Muscle of arm (tissue), 12 donors: ENCODE results near the gene PCTP. TPM values are rescaled to one million over a fixed set of nuclear protein-coding genes. Genes with fewer than 3 reads are reported as not detected.

ENCODE experiments used
- DNase-seq: peaks from one replicate; pipeline ENCODE4 v3.0.0-alpha.2; 2013
- polyA plus RNA-seq, 12 donors: library from polyadenylated mRNA; unstranded; fragments of 120-200 nt; gene quantifications; one replicate each; pipeline ENCODE4 v1.2.1, GENCODE V29; 2013; ENCODE audit not compliant: insufficient read length in 12 of 12

Gene PCTP
- polyA plus RNA-seq, 12 donors = 9.2 to 14.5 (median 12.5) TPM; not detected in 1

GRCh38 chr17:55749985-55750384 lies 866 bp upstream of the PCTP start:
- DNase-seq = no peak

GRCh38 chr17:55751720-55752250 lies 934 bp downstream of the PCTP start:
- DNase-seq = no peak

- no peak for DNase-seq
Observed at GRCh38 chr17:55756689-55757088, 5.8 kb downstream of the PCTP start.

GRCh38 chr17:55757659-55758058 lies 6.8 kb downstream of the PCTP start:
- no peak for DNase-seq

DNA sequence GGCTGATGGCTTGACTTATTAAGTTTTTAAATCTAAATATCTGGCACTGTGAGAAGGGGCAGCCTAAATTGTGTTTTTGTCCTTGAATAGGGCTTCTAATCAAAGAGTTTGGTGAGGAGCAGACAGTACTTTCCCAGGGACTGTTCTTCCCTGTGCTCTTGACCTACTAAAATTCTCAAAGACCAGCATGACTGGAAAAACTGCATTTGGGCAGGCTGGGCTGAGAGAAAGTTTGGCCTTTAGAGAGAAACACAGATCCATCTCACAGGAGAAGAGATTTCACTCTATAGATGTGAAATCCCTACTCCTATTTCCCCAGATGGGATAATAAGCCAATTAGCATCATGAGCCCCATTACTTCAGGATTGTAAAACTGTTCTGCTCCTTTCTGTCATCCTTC lies 7.3 kb downstream of the PCTP start:
- no peak for DNase-seq

DNA sequence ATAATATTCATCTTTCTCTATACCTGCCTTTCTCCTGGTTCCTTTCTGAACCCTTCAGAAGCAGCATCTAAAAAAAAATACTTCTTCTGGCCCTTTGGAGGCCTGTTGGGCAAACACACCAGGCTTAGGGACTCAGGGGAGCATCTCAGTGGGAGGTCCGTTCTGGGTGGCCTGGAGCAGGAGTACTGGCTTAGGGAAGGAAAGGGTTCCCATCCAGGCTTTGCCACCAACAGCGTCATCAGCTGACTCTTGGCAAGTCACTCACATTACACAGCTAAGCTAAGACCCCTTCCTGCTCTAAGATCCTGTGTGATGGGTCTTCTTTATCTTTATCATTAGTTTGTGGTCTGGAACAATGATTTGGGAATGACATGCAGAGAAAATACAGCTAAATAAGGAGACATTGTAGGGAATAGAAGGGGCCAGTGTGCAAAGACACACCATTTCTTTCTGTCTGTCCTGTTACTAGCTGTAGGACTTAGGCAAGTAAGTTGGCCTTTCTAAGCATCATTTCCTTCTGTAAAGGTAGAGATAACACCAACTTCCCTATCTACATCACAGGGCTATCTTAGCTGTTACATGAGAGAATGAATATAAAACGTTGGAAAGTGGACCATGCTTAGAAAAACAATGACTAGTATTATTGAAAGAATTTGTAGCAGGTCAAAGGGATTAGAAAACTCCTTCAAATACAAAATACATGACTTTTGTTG lies 9.9 kb downstream of the PCTP start:
- no peak for DNase-seq

DNA sequence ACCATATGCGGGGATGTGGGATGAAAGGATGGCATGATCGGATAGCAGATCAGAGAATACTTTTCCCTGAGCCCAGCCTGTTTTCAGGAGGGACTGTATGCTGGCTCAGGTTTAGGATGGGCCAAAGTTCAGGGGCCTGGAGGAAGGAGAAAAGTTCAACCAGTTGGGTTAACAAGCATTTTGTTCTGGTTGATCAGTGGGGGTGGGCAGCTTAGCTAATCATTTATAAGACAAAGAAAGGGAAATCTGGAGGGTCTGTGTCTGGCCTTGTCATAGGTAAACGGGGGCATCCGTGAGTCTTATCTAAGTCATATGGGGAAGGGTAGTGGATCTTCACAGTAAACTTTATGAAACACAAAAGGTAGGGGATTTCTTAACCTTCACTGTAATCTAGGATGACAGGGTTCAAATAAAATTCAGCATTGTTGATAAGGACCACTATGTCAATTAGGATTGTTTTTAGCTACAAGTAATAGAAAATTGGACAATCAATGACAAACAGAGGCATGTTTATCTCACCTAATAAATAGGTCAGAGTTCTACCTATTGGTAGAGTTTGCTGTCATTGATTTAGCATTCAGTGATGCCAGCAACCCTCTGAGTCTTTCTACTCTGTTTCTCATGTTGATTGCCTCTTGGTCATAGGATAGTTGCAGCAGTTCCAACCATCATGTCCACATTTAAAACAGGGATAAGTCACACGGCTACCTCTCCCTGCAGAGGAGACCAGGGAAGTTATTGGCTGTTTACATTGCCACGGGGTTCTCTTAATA lies 11.4 kb downstream of the PCTP start:
- DNase-seq = no peak

DNA sequence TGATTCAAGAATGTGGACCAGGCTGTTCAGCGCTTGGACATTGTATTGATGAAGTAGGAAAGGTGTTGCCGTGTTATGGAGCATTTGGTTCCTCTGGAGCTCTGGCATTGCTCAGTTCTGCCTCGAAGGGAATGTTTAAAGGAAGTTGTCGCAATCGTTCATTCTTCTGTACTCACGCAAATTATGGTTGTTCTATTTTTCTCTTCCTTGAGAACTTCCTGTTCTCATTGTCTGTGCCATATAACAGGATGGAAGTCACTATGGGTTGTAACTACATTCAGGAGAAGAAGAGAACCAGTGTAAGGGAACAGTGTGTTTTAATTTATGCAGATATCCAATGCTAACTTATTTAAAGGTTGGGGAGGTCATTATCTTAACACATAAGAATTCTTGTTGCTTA lies 13.0 kb downstream of the PCTP start:
- DNase-seq = no peak

GRCh38 chr17:55764610-55765009 lies 13.8 kb downstream of the PCTP start:
- no peak for DNase-seq

GRCh38 chr17:55765472-55765871 lies 14.6 kb downstream of the PCTP start:
- no peak for DNase-seq

DNA sequence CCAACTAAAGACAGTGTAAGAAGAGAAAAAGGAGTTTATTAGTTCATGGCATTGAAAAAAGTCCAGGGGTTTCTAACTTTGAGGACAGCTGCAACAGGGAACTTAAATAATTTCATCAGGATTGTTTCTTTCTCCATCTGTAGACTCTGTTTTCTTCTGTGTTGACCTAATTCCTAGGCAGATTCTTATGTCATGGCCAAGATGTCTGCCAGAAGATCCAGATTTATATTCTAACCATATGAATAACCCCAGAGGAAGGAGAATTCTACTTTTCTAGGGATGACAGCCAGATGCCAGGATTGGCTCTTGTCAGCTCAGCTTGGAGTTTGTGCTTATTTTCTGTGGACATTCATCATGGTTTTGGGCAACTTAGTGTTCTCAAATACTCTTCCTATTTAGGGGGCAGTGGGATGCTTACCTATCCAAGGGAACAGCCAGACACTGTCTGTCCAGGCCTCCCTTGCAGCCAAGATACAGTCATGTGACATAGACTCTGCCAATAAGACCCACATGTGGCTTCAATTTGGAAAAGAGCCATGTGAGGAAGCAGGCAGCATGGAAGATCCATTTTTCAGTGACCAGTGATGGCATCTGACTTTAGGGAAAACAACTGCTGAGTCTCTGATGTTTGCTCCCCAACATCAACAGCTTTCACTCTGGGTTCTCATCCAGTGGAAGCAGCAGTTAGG lies 18.2 kb downstream of the PCTP start:
- no peak for DNase-seq

GRCh38 chr17:55769625-55770000 lies 18.8 kb downstream of the PCTP start:
- no peak for DNase-seq

- no peak for DNase-seq
Observed at GRCh38 chr17:55770196-55770870, 19.5 kb downstream of the PCTP start.

- DNase-seq = no peak
Observed at GRCh38 chr17:55772086-55772485, 21.2 kb downstream of the PCTP start.

GRCh38 chr17:55773671-55774070 lies 22.8 kb downstream of the PCTP start:
- no peak for DNase-seq

- no peak for DNase-seq
Observed at GRCh38 chr17:55774846-55775271, 24.0 kb downstream of the PCTP start.

GRCh38 chr17:55776271-55776670 lies 25.4 kb downstream of the PCTP start:
- DNase-seq = no peak

- DNase-seq = no peak
Observed at GRCh38 chr17:55777471-55777971, 26.7 kb downstream of the PCTP start.

DNA sequence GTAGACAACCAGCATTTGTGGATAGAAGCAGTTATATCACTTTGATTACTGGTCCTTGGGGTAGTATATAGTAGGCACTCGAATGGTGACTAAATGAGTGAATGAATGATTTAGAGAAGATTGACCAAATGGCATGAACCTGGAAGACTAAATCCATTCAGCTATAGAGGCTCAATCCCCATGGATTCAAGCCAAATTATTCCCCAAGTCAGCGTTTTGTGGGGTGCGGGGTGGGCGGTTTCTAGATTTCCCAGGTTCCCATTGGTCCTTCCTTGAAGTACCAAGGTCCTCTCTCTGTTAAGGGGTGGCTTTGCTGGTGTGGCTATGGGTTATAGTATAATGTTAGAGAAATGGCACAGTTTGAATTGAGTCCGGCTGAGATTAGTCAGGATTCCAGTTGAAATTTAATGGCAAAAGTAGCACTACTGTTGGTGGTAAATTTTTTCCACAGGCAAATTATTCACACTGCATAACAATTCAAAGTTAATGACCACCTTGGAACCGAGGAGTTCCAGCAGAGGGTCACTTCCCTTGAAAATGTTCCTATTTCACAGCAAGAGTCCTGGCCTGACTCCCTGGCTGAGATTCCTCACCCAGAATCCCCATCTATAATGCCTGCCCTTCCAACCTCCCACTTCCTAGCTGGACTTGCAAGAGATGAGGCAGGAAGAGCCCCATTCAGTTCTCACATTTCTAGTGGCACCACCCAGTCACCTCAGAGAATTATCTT lies 27.7 kb downstream of the PCTP start:
- DNase-seq = no peak

DNA sequence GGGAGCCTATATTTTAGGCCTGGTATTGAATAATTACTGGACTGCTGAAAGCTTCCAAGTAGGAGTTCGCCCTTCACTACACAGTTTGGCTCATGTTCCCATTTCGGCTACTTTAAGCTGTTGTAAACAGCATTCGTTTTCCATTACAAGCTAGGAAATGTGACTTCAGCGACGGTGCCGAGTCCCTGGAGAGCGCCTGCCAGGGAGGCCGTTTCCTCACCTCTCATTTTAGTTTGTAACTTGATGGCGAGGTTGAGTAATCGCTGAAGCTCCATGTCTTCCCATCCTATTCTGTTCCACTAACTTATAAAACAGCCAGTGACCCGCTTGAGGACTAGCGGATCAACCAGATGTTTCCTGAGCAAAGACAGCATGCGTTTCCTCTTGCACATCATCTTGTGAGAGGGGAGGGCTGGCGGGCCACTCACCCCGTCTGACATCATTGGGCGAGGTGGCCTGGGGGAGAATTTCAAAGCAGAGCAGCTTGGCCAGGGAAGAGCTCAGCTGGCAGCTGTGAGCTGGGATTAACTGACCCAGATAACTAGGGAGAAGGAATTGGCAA lies 32.9 kb downstream of the PCTP start:
- no peak for DNase-seq

DNA sequence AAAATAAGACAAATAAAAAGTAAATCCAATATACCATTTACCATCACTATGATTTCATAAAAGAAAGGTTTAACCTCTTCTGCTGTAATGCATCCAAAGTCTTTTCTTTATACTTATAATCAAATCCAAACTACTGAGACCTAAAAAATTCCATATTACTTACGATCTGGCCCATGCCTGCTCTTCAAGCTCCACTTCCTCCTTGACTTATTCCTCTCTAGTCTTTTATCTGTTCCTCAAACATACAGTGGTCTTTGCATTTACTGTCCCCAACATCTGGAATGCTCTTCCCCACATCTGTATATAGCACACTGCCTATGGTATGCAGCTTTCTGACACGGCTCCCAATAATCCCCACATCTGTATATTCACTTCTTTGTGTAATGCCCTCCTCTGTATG lies 33.8 kb downstream of the PCTP start:
- DNase-seq = no peak
